ENCODE measurements around the gene PCDH7. TPM values are rescaled to one million over a fixed set of nuclear protein-coding genes. Genes with fewer than 3 reads are reported as not detected.

PCDH7 gene
- total RNA-seq, 1 donor from 2014 or later = 42.6 TPM

- DNase-seq = no peak
Measured at GRCh38 chr4:30727409-30727808, 7.2 kb downstream of the PCDH7 start.

GRCh38 chr4:30728311-30728710 is 8.1 kb downstream of the PCDH7 start:
- DNase-seq = no peak

- no peak for DNase-seq
Measured at GRCh38 chr4:30743897-30744296, 23.7 kb downstream of the PCDH7 start.

- DNase-seq = no peak
Measured at GRCh38 chr4:30744386-30744785, 24.2 kb downstream of the PCDH7 start.

- DNase-seq = no peak
Measured at GRCh38 chr4:30744957-30745640, 24.9 kb downstream of the PCDH7 start.

- no peak for DNase-seq
Measured at GRCh38 chr4:30746735-30747134, 26.6 kb downstream of the PCDH7 start.

- DNase-seq = no peak
Measured at GRCh38 chr4:30753316-30753715, 33.1 kb downstream of the PCDH7 start.

- DNase-seq = no peak
Measured at GRCh38 chr4:30754021-30754420, 33.9 kb downstream of the PCDH7 start.

- no peak for DNase-seq
Measured at GRCh38 chr4:30755346-30755745, 35.2 kb downstream of the PCDH7 start.

- DNase-seq = no peak
Measured at GRCh38 chr4:30756553-30756952, 36.4 kb downstream of the PCDH7 start.

GRCh38 chr4:30757357-30757756 is 37.2 kb downstream of the PCDH7 start:
- no peak for DNase-seq

GRCh38 chr4:30760551-30760950 is 40.4 kb downstream of the PCDH7 start:
- no peak for DNase-seq

- no peak for DNase-seq
Measured at GRCh38 chr4:30763321-30763727, 43.2 kb downstream of the PCDH7 start.

GRCh38 chr4:30765022-30765421 is 44.9 kb downstream of the PCDH7 start:
- no peak for DNase-seq

GRCh38 chr4:30767147-30767845 is 47.1 kb downstream of the PCDH7 start:
- peak; percentile 10 for DNase-seq

- peak; percentile 62 for DNase-seq
Measured at GRCh38 chr4:30768277-30768676, 48.1 kb downstream of the PCDH7 start.

GRCh38 chr4:30769093-30769492 is 48.9 kb downstream of the PCDH7 start:
- no peak for DNase-seq

GRCh38 chr4:30770049-30770549 is 49.9 kb downstream of the PCDH7 start:
- DNase-seq = peak; percentile 89

- DNase-seq = no peak
Measured at GRCh38 chr4:30770812-30771211, 50.6 kb downstream of the PCDH7 start.

GRCh38 chr4:30776451-30776850 is 56.3 kb downstream of the PCDH7 start:
- DNase-seq = no peak

- DNase-seq = no peak
Measured at GRCh38 chr4:30776921-30777415, 56.8 kb downstream of the PCDH7 start.
